HFF-Myc (cell line): ENCODE results near the gene NCKAP5.

Experiments used
- DNase-seq: peaks from one replicate; pipeline ENCODE4 v3.0.0-alpha.2; 2011; ENCODE audit warnings: low read depth; ENCODE audit errors: extremely low read depth
- H3K4me3 ChIP-seq: replicated peaks from 2 replicates; pipeline ENCODE4 v1.5.1; 2011; ENCODE audit warnings: low read depth, mild to moderate bottlenecking, control low read depth, low read length
- CTCF ChIP-seq: IDR thresholded peaks from 2 replicates; pipeline ENCODE4 v1.5.1; 2012; ENCODE audit warnings: mild to moderate bottlenecking, low read depth, low read length, control low read depth; ENCODE audit errors: missing control alignments

Gene NCKAP5

GRCh38 chr2:132731441-132731840 is 836.8 kb downstream of the NCKAP5 start:
- TF ChIP-seq CTCF = no peak
- H3K4me3 ChIP-seq = no peak overlapping the region
- no peak for DNase-seq

- no peak for DNase-seq
- TF ChIP-seq CTCF = no peak
- no peak overlapping the region for H3K4me3 ChIP-seq
Observed at GRCh38 chr2:132730611-132731010, 837.7 kb downstream of the NCKAP5 start.

- no peak overlapping the region for H3K4me3 ChIP-seq
- TF ChIP-seq CTCF = no peak
- DNase-seq = no peak
Observed at GRCh38 chr2:132729522-132729921, 838.7 kb downstream of the NCKAP5 start.

DNA sequence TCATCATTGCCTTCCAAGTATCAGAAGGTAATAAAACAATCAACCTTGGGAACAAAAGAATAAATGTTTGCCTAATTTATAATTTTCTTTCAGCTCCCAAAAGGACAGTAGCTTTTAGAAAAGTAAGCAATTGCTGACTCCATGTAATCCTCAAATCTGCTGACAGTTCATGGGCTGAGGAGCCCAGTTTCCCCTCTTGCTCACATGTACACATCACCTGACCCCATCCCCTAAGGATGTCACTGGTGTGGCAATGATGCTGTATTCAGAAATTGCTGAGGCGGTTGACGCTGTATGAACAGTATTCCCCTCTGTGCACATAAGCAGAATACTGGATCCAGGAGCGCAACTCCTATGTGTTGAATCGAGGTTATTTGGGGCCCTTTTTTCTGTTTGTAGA is 842.1 kb downstream of the NCKAP5 start:
- no peak for TF ChIP-seq CTCF
- H3K4me3 ChIP-seq = no peak overlapping the region
- DNase-seq = no peak

DNA sequence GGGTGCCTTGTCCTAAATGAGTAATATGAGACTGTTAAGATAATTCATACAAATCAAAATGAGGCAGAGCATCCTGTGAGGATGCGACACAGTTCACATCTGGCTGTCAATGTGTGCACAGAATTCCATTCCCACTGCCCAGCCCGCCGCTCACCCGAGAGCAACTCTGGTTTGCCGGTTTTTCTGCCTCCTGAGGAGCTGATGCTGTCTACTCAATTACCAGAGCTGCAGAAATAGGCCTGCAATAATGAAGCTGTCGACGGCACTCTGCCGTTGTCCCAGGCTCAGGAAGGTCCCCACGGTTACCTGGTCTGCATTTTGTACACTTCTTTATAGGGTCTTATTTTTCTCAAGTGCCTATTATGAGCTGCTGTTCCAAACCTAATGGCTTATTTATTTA is 842.5 kb downstream of the NCKAP5 start:
- H3K4me3 ChIP-seq = no peak overlapping the region
- DNase-seq = no peak
- TF ChIP-seq CTCF = no peak

- no peak for TF ChIP-seq CTCF
- no peak overlapping the region for H3K4me3 ChIP-seq
- DNase-seq = no peak
Observed at GRCh38 chr2:132725148-132725547, 843.1 kb downstream of the NCKAP5 start.

DNA sequence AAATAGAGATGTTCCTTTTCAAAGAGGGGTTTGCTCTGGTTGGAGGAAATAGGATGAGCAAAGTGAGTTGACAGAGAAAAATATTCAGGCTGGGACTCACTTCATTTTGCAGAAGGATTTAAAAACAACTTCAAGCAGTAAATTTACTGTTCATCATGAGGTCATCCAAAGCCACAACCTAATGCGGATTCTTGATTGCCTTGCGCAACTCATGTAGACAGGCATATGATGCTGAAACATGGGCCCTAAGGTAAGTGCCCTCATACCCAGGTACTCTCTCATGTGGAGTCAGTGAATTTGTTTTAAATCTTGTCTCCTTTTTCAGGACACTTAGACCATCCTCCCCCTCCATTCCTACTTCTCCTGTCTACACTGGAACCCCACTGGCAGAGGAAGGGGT is 846.3 kb downstream of the NCKAP5 start:
- TF ChIP-seq CTCF = no peak
- no peak overlapping the region for H3K4me3 ChIP-seq
- no peak for DNase-seq
